SK-N-SH (cell line): Measurements from ENCODE around the gene PROM1. TPM values are rescaled to one million over a fixed set of nuclear protein-coding genes. Genes with fewer than 3 reads are reported as not detected.

Source experiments
- CTCF ChIA-PET: fragments of 300-600, 350-600 bp; formaldehyde crosslinking; extraction: SDS; loops from one replicate; lab custom pipeline; 2021; lab: Yijun Ruan, JAX
- POLR2A ChIA-PET: fragments of 350-600 bp; sonication (Branson Sonifier 250); formaldehyde crosslinking; extraction: SDS; loops from one replicate; lab custom pipeline; 2020; ENCODE audit warnings: antibody characterized with exemption, inconsistent platforms; lab: Yijun Ruan, JAX
- DNase-seq: peaks from one replicate; pipeline ENCODE4 v3.0.0; 2012
- H2AFZ ChIP-seq: fragments of 200-600 bp; sonication (generic); 2 replicates; pipeline ENCODE4 v1.8.1; 2016; ENCODE audit warnings: antibody characterized with exemption, mild to moderate bottlenecking, low read depth
- H3F3A ChIP-seq: fragments of 200-600 bp; sonication (generic); replicated peaks from 2 replicates; pipeline ENCODE3; 2016; ENCODE audit warnings: antibody characterized with exemption, mild to moderate bottlenecking; ENCODE audit not compliant: insufficient read depth
- H3K27ac ChIP-seq, 2 experiments: fragments of 200-500 bp in 1 of 2; fragments of 200-600 bp in 1 of 2; sonication (Bioruptor generic) in 1 of 2; sonication (generic), shearing (Covaris generic) in 1 of 2; 2 replicates each; pipeline versions ENCODE4 v1.5.1 to v1.6.1; 2014 to 2016; ENCODE audit warnings: low read depth in 2 of 2, inconsistent platforms in 1 of 2, low read length in 1 of 2, mild to moderate bottlenecking in 1 of 2, mixed read lengths in 1 of 2
- H3K27me3 ChIP-seq: fragments of 200-600 bp; sonication (generic), shearing (Covaris generic); 2 replicates; pipeline ENCODE4 v1.6.1; 2016; ENCODE audit warnings: mixed run types; ENCODE audit not compliant: insufficient read depth
- H3K36me3 ChIP-seq, 2 experiments: fragments of 200-500 bp in 1 of 2; fragments of 200-600 bp in 1 of 2; sonication (Bioruptor generic) in 1 of 2; sonication (generic) in 1 of 2; replicated peaks in 1 of 2; 2 replicates each; pipeline versions ENCODE3 to v1.5.1; 2014 to 2016; ENCODE audit warnings: low read length in 1 of 2, mild to moderate bottlenecking in 1 of 2; ENCODE audit not compliant: insufficient read depth in 2 of 2, control insufficient read depth in 1 of 2
- H3K4me1 ChIP-seq, 2 experiments: fragments of 200-500 bp in 1 of 2; fragments of 200-600 bp in 1 of 2; sonication (Bioruptor generic) in 1 of 2; sonication (generic), shearing (Covaris generic) in 1 of 2; 2 replicates each; pipeline versions ENCODE4 v1.5.1 to v1.6.1; 2014 to 2016; ENCODE audit warnings: low read depth in 1 of 2, low read length in 1 of 2, mixed run types in 1 of 2; ENCODE audit not compliant: insufficient read depth in 2 of 2, control insufficient read depth in 1 of 2
- H3K4me2 ChIP-seq: fragments of 200-600 bp; sonication (generic), shearing (Covaris generic); 2 replicates; pipeline ENCODE4 v1.6.1; 2017; ENCODE audit warnings: mixed run types
- H3K4me3 ChIP-seq, 2 experiments: fragments of 200-500 bp in 1 of 2; fragments of 200-600 bp in 1 of 2; sonication (Bioruptor generic) in 1 of 2; sonication (generic), shearing (Covaris generic) in 1 of 2; 2 replicates each; pipeline versions ENCODE4 v1.5.1 to v1.8.1; 2014 to 2016; ENCODE audit warnings: low read depth in 2 of 2, inconsistent platforms in 1 of 2, low read length in 1 of 2, mild to moderate bottlenecking in 1 of 2, mixed read lengths in 1 of 2, moderate library complexity in 1 of 2
- H3K79me2 ChIP-seq: fragments of 200-600 bp; sonication (generic); 2 replicates; pipeline ENCODE4 v1.8.1; 2017; ENCODE audit warnings: mild to moderate bottlenecking; ENCODE audit not compliant: insufficient read depth
- H3K9ac ChIP-seq: fragments of 200-600 bp; sonication (generic); 2 replicates; pipeline ENCODE4 v1.6.1; 2017; ENCODE audit warnings: mixed run types
- H3K9me2 ChIP-seq: fragments of 200-600 bp; sonication (generic); 2 replicates; pipeline ENCODE4 v1.6.1; 2017; ENCODE audit warnings: mixed run types
- H3K9me3 ChIP-seq: fragments of 200-600 bp; sonication (generic); 2 replicates; pipeline ENCODE4 v1.6.1; 2017; ENCODE audit warnings: mixed run types, mild to moderate bottlenecking, moderate library complexity
- H4K20me1 ChIP-seq: fragments of 200-600 bp; sonication (generic); 2 replicates; pipeline ENCODE4 v1.6.1; 2017; ENCODE audit warnings: mild to moderate bottlenecking, mixed run types; ENCODE audit not compliant: insufficient read depth
- CHD2 ChIP-seq: fragments of 150-350 bp; IDR thresholded peaks from 2 replicates; pipeline ENCODE4 v1.6.1; 2018; ENCODE audit warnings: low read length; ENCODE audit not compliant: partially characterized antibody
- EP300 ChIP-seq, 2 experiments: IDR thresholded peaks; 2 replicates each; pipeline versions ENCODE4 v1.4.0 to v1.6.1; 2012; ENCODE audit warnings: borderline replicate concordance in 1 of 2, low read depth in 1 of 2, low read length in 1 of 2
- EZH2phosphoT487 ChIP-seq: fragments of 200-600 bp; sonication (generic); IDR thresholded peaks from 2 replicates; pipeline ENCODE4 v1.6.1; 2017; ENCODE audit warnings: low read depth, mixed run types, mild to moderate bottlenecking, antibody characterized with exemption, moderate library complexity, borderline replicate concordance
- FOXJ3 ChIP-seq: sonication (generic); formaldehyde crosslinking; IDR thresholded peaks from 2 replicates; pipeline ENCODE4 v1.5.1; 2020; ENCODE audit warnings: mild to moderate bottlenecking, missing genetic modification reagents
- FOXM1 ChIP-seq: IDR thresholded peaks from 2 replicates; pipeline ENCODE4 v1.4.0; 2012; ENCODE audit warnings: low read depth, mild to moderate bottlenecking
- NFIC ChIP-seq: IDR thresholded peaks from 2 replicates; pipeline ENCODE4 v1.4.0; 2012; ENCODE audit warnings: borderline replicate concordance
- RFX5 ChIP-seq: IDR thresholded peaks from 2 replicates; pipeline ENCODE4 v1.6.1; 2012; ENCODE audit warnings: mild to moderate bottlenecking, improper control_type of control experiment, low read length
- RXRA ChIP-seq: IDR thresholded peaks from 2 replicates; pipeline ENCODE4 v1.4.0; 2012; ENCODE audit warnings: low read depth, mild to moderate bottlenecking, borderline replicate concordance
- TCF12 ChIP-seq: IDR thresholded peaks from 2 replicates; pipeline ENCODE4 v1.4.0; 2012
- TEAD4 ChIP-seq: IDR thresholded peaks from 2 replicates; pipeline ENCODE4 v1.4.0; 2012; ENCODE audit warnings: mild to moderate bottlenecking, borderline replicate concordance; ENCODE audit not compliant: insufficient read depth
- YY1 ChIP-seq: IDR thresholded peaks from 2 replicates; pipeline ENCODE4 v1.4.0; 2012; ENCODE audit warnings: low read depth, mild to moderate bottlenecking
- WGBS: methylation state at CpG from one replicate; pipeline ENCODE4 v1.1.6; 2017; ENCODE audit warnings: low lambda C conversion rate; 5-methylcytosine and 5-hydroxymethylcytosine counted together
- polyA plus RNA-seq, 3 experiments: library from polyadenylated mRNA; depleted of rRNA; stranded (reverse); fragments of >200 nt; gene quantifications; 2 replicates each; pipeline ENCODE4 v1.2.3, GENCODE V29; 2012
- TF ChIP-seq, protein P1 (sequence below): IDR thresholded peaks from 2 replicates; pipeline ENCODE4 v1.6.1; 2012; ENCODE audit warnings: mild to moderate bottlenecking, low read depth, low read length, moderate library complexity
- TF ChIP-seq, protein P2 (sequence below): fragments of 150-350 bp; IDR thresholded peaks from 2 replicates; pipeline ENCODE4 v1.6.1; 2016; ENCODE audit warnings: mild to moderate bottlenecking, low read depth, low read length
- TF ChIP-seq, protein P3 (sequence below): IDR thresholded peaks from 2 replicates; pipeline ENCODE4 v1.4.0; 2012; ENCODE audit warnings: low read depth, borderline replicate concordance

The PROM1 gene
- polyA plus RNA-seq, 1 of the 3 experiments (the other 2 are of a cell fraction): not detected

DNA sequence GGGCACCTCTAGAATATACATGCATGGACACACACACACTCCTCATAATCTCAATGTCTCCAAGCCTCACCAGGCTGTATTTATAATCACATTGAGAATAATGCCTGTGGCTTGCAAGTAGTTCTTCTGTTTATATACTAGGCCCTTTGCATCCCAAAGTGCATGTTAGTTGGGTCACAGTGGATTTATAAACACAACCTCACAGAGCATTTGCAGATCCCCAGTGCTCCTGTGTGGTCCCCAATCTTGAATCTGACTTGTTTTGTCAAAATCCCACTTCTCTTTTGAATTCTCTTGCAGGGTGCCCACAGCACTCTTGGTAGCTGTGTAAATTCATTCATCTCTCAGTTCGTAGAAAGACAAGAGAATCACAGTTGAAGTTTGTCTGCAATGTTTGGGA is 49.6 kb upstream of the PROM1 start:
- Histone ChIP-seq H3K4me1 (peaks cover 0 to 3% of the 10 kb centered on the region in 2 experiments; a peak in 2 of 4 replicates), H3F3A (no peaks in the 10 kb centered on the region), H3K9me2 (no peaks in the 10 kb centered on the region), H3K27ac (no peak overlapping the region), H3K36me3 (no peaks in the 10 kb centered on the region), H3K9ac (no peak overlapping the region), H3K4me2 (no peak overlapping the region), H2AFZ (no peak overlapping the region), H3K27me3 (no peaks in the 10 kb centered on the region; the same call in 1 of the 2 replicates), H3K79me2 (no peaks in the 10 kb centered on the region), H3K4me3 (no peak overlapping the region), H3K9me3 (no peaks in the 10 kb centered on the region), H4K20me1 (no peaks in the 10 kb centered on the region)
- CTCF ChIA-PET: interaction anchor here (2.1 kb wide), 1 partner anchor 73 kb away, joined by 6 read pairs; no protein-coding TSS in a partner anchor
- 70% methylated on average over 1 of the region's 1 CpG for WGBS
- TF ChIP-seq CHD2: no peak
- TF ChIP-seq, protein P1, sequence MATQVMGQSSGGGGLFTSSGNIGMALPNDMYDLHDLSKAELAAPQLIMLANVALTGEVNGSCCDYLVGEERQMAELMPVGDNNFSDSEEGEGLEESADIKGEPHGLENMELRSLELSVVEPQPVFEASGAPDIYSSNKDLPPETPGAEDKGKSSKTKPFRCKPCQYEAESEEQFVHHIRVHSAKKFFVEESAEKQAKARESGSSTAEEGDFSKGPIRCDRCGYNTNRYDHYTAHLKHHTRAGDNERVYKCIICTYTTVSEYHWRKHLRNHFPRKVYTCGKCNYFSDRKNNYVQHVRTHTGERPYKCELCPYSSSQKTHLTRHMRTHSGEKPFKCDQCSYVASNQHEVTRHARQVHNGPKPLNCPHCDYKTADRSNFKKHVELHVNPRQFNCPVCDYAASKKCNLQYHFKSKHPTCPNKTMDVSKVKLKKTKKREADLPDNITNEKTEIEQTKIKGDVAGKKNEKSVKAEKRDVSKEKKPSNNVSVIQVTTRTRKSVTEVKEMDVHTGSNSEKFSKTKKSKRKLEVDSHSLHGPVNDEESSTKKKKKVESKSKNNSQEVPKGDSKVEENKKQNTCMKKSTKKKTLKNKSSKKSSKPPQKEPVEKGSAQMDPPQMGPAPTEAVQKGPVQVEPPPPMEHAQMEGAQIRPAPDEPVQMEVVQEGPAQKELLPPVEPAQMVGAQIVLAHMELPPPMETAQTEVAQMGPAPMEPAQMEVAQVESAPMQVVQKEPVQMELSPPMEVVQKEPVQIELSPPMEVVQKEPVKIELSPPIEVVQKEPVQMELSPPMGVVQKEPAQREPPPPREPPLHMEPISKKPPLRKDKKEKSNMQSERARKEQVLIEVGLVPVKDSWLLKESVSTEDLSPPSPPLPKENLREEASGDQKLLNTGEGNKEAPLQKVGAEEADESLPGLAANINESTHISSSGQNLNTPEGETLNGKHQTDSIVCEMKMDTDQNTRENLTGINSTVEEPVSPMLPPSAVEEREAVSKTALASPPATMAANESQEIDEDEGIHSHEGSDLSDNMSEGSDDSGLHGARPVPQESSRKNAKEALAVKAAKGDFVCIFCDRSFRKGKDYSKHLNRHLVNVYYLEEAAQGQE: no peak
- no peak for TF ChIP-seq FOXJ3 (CRISPR knock-in tag)
- TF ChIP-seq TCF12: no peak
- no peak for TF ChIP-seq EP300 (IDR thresholded peaks at IDR 0.05; ENCODE audit: borderline replicate concordance in 1 of 2, low read depth in 1 of 2, low read length in 1 of 2)
- TF ChIP-seq, protein P2, sequence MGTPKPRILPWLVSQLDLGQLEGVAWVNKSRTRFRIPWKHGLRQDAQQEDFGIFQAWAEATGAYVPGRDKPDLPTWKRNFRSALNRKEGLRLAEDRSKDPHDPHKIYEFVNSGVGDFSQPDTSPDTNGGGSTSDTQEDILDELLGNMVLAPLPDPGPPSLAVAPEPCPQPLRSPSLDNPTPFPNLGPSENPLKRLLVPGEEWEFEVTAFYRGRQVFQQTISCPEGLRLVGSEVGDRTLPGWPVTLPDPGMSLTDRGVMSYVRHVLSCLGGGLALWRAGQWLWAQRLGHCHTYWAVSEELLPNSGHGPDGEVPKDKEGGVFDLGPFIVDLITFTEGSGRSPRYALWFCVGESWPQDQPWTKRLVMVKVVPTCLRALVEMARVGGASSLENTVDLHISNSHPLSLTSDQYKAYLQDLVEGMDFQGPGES: no peak
- no peak for TF ChIP-seq RFX5
- TF ChIP-seq TEAD4: no peak
- no peak for TF ChIP-seq RXRA
- TF ChIP-seq EZH2phosphoT487: no peak
- TF ChIP-seq NFIC: no peak
- no peak for TF ChIP-seq YY1
- TF ChIP-seq, protein P3, sequence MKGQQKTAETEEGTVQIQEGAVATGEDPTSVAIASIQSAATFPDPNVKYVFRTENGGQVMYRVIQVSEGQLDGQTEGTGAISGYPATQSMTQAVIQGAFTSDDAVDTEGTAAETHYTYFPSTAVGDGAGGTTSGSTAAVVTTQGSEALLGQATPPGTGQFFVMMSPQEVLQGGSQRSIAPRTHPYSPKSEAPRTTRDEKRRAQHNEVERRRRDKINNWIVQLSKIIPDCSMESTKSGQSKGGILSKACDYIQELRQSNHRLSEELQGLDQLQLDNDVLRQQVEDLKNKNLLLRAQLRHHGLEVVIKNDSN: no peak
- TF ChIP-seq FOXM1: no peak
- DNase-seq: no peak
- POLR2A ChIA-PET: no interaction called here
